Esophagus squamous epithelium (tissue), 4 donors: ENCODE results near the gene P2RX2.

Experiments
- POLR2A ChIP-seq, 4 donors: fragments of 450-650 bp; IDR thresholded peaks; one replicate each; pipeline ENCODE4 v1.6.1; 2017; ENCODE audit warnings: antibody characterized with exemption in 4 of 4, mild to moderate bottlenecking in 4 of 4, moderate library complexity in 3 of 4
- TF ChIP-seq, protein P1 (sequence below), 6 experiments: fragments of 450-650 bp in 4 of 6; fragments of 200-600 bp in 2 of 6; sonication (generic) in 2 of 6; IDR thresholded peaks; one replicate each; pipeline ENCODE4 v1.5.1; 2016 to 2019; ENCODE audit warnings: antibody characterized with exemption in 6 of 6, mild to moderate bottlenecking in 4 of 6, moderate library complexity in 4 of 6

DNA sequence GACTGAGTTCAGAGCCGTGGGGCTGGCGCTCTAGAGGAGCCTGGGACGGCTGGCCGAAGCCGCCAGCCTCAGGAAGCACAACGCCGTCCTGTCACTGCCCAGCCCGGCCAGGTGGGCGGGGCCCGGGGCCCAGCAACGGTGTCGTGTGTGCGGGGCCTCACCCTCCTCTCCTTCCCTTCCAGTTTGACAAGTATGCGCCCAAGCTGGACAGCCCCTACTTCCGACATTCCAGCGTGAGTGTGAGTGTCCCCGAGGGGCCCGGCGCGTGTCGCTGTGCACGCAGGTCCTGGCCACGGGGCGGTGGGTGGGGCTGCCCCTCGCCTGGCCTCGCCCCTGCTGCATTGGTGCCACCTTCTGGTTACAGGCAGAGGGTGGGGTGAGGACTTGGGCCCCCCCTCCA, 46.5 kb upstream of the P2RX2 start:
- TF ChIP-seq POLR2A (IDR thresholded peaks at IDR 0.05): no peak
- TF ChIP-seq, protein P1, sequence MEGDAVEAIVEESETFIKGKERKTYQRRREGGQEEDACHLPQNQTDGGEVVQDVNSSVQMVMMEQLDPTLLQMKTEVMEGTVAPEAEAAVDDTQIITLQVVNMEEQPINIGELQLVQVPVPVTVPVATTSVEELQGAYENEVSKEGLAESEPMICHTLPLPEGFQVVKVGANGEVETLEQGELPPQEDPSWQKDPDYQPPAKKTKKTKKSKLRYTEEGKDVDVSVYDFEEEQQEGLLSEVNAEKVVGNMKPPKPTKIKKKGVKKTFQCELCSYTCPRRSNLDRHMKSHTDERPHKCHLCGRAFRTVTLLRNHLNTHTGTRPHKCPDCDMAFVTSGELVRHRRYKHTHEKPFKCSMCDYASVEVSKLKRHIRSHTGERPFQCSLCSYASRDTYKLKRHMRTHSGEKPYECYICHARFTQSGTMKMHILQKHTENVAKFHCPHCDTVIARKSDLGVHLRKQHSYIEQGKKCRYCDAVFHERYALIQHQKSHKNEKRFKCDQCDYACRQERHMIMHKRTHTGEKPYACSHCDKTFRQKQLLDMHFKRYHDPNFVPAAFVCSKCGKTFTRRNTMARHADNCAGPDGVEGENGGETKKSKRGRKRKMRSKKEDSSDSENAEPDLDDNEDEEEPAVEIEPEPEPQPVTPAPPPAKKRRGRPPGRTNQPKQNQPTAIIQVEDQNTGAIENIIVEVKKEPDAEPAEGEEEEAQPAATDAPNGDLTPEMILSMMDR (IDR thresholded peaks at IDR 0.05): no peak
